Lower lobe of right lung (tissue), 2 donors: ENCODE data around the gene COQ7. TPM values are rescaled to one million over a fixed set of nuclear protein-coding genes. Genes with fewer than 3 reads are reported as not detected.

ENCODE experiments used
- ATAC-seq, 2 donors: fragments of 200-7000 bp; cut with Tn5 transposase; one replicate each; pipeline ENCODE4 v1.9.1; 2020 to 2022; ENCODE audit warnings: mild to moderate bottlenecking in 2 of 2, moderate library complexity in 2 of 2
- DNase-seq: peaks from one replicate; pipeline ENCODE4 v3.0.0-alpha.2; 2020
- H3K27ac ChIP-seq: fragments of 200-600 bp; one replicate; pipeline ENCODE4 v1.8.0; 2022
- H3K27me3 ChIP-seq: fragments of 200-600 bp; one replicate; pipeline ENCODE4 v1.8.0; 2022; ENCODE audit warnings: low read depth
- H3K36me3 ChIP-seq: fragments of 200-600 bp; one replicate; pipeline ENCODE4 v1.8.0; 2022; ENCODE audit warnings: mild to moderate bottlenecking
- H3K4me1 ChIP-seq: fragments of 200-600 bp; one replicate; pipeline ENCODE4 v1.8.0; 2022
- H3K4me3 ChIP-seq: fragments of 200-600 bp; one replicate; pipeline ENCODE4 v1.8.0; 2022; ENCODE audit warnings: mild to moderate bottlenecking
- H3K9me3 ChIP-seq: fragments of 200-600 bp; one replicate; pipeline ENCODE4 v1.8.0; 2022
- intact Hi-C: fragments of 100-400 bp; cut with DNase I; formaldehyde crosslinking; loops from one replicate; pipeline ENCODE4 v1.11.0; 2022
- total RNA-seq: library from RNA; stranded (reverse); fragmentation: NEBNext Ultra II Directional; extraction: Animal tissue kit (Norgen Biotek cat#: 25700); gene quantifications from one replicate; pipeline ENCODE4 v1.2.1, GENCODE V29; 2021
- TF ChIP-seq, protein P1 (sequence below): fragments of 200-600 bp; IDR thresholded peaks from one replicate; pipeline ENCODE4 v1.8.0; 2022; ENCODE audit warnings: antibody characterized with exemption, mild to moderate bottlenecking
- donor health status: DM: no; HTN: yes; CAD: no; lungs with severe emphysema.

COQ7 gene
- total RNA-seq, 1 donor from 2014 or later, result 17.3 TPM

DNA sequence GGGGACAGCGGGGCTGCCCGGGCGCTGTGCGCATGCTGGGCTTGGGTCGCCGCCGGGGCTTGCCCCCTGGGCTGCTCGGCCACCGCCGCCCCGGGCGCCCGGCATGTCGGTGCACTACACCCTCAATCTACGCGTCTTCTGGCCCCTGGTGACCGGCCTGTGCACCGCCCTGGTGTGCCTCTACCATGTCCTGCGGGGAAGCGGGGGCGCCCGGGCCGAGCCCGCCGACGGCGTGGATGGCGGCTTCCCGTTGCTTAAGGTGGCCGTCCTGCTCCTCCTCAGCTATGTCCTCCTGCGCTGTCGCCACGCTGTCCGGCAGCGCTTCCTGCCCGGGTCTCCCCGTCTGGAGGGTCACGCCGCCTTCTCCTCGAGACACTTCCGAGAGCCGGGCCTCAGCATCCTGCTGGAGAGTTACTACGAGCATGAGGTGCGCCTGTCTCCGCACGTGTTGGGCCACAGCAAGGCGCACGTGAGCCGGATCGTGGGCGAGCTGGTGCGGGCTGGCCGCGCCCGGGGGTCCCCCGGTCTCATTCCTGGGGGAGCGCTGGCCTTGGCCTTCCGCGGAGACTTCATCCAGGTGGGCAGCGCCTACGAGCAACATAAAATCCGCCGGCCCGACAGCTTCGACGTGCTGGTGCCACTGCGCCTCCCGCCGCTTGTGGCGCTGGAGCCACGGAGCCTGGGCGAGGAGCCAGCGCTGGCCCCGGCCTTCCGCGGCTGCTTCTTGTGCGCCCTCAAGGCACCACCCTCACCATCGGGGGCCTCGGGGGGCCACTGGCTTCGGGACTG is 47.1 kb downstream of the COQ7 start:
- Histone ChIP-seq H3K4me1 (peaks cover 63% of the 10 kb centered on the region), H3K27me3 (no peaks in the 10 kb centered on the region), H3K36me3 (peaks cover 36% of the 10 kb centered on the region), H3K9me3 (no peaks in the 10 kb centered on the region), H3K4me3 (peak overlapping the region; percentile 93), H3K27ac (peak overlapping the region; percentile 98)
- TF ChIP-seq, protein P1, sequence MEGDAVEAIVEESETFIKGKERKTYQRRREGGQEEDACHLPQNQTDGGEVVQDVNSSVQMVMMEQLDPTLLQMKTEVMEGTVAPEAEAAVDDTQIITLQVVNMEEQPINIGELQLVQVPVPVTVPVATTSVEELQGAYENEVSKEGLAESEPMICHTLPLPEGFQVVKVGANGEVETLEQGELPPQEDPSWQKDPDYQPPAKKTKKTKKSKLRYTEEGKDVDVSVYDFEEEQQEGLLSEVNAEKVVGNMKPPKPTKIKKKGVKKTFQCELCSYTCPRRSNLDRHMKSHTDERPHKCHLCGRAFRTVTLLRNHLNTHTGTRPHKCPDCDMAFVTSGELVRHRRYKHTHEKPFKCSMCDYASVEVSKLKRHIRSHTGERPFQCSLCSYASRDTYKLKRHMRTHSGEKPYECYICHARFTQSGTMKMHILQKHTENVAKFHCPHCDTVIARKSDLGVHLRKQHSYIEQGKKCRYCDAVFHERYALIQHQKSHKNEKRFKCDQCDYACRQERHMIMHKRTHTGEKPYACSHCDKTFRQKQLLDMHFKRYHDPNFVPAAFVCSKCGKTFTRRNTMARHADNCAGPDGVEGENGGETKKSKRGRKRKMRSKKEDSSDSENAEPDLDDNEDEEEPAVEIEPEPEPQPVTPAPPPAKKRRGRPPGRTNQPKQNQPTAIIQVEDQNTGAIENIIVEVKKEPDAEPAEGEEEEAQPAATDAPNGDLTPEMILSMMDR, result peak; percentile 51
- intact Hi-C loops, result no loop called here
- peak; percentile 32 to 42 for ATAC-seq
- DNase-seq, result peak; percentile 78

DNA sequence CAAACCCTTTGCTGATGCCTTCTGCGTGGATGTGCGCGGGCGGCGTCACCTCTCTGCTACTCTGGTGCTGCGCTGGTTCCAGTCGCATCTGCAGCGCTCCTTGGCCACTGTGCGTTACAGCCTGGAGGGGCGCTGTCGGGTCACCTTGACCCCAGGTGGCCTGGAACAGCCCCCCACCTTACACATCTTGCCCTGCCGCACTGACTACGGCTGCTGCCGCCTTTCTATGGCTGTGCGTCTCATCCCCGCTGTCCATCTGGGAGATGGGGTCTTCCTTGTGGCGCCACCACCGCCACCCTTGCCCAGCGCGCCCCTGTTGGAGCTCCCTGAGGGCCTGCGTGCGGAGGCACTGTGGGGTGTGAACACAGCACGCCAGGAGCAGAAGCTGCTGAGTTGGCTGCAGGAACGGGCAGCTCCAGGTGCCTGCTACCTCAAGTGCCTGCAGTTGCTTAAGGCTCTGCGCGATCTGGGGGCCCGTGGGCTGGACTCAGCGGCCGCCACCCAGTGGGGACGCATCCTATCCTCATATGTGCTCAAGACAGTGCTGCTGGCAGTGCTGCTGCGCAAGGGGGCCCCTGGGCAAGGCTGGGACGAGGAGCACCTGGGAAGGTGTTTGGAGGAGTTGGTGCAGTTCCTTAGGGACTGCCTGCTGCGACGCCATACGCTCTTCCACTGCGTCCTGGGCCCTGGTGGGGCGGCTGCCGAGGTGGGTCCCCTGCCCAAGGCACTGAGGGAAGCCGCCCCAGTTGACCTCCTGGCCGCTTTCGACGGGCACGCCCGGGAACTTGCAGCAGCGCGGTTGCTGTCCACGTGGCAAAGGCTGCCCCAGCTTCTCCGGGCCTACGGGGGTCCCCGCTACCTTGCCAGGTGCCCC is 48.0 kb downstream of the COQ7 start:
- intact Hi-C loops, result no loop called here
- H3K27ac ChIP-seq, result peak overlapping the region; percentile 98
- peaks cover 71% of the 10 kb centered on the region for H3K4me1 ChIP-seq
- peaks cover 40% of the 10 kb centered on the region for H3K36me3 ChIP-seq
- TF ChIP-seq, protein P1, result peak; percentile 26
- DNase-seq (no peak), ATAC-seq (no peak)
- H3K4me3 ChIP-seq, result peak overlapping the region; percentile 93
- H3K27me3 ChIP-seq, result no peaks in the 10 kb centered on the region
- H3K9me3 ChIP-seq, result no peaks in the 10 kb centered on the region

DNA sequence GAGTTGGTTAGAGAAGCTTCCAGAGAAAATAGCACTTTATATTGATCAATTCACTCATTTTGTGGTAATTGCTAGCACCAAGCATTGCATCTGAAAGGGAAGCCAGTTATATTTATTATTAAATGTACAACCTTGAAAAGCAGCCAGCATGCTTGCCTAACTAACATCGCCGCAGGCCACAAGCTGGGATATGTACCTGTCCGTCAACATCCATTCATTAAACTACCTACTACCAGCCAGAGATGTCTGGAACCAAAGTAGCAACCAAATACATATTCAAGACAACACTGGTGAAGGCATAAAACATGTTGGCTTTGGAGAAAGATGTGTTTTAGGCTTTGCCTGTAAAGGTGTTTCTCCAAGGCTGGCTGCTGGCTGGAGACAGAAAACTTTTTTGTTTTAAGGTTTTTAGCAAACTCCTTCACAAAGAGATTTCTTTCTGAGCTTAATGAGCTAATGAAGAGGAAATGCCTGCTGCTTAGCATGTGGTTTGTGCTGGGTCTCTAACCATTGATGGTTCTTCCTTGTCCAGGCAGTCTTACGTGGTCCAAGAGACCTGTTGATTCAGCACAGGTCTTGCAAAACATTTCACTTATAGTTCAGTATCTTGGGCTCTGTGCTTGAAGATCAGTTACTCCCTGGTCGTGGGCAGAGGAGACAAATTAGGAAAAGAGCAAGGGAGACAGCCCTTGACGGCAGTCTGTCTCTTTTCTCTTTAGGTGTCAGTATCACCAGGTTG is 49.5 kb downstream of the COQ7 start:
- H3K4me3 ChIP-seq, result peak overlapping the region; percentile 93
- no peak for DNase-seq
- no peaks in the 10 kb centered on the region for H3K27me3 ChIP-seq
- intact Hi-C loops, result no loop called here
- peaks cover 84% of the 10 kb centered on the region for H3K4me1 ChIP-seq
- H3K9me3 ChIP-seq, result no peaks in the 10 kb centered on the region
- peaks cover 52% of the 10 kb centered on the region for H3K36me3 ChIP-seq
- TF ChIP-seq, protein P1, result no peak
- no peak for ATAC-seq
- peak overlapping the region; percentile 98 for H3K27ac ChIP-seq

DNA sequence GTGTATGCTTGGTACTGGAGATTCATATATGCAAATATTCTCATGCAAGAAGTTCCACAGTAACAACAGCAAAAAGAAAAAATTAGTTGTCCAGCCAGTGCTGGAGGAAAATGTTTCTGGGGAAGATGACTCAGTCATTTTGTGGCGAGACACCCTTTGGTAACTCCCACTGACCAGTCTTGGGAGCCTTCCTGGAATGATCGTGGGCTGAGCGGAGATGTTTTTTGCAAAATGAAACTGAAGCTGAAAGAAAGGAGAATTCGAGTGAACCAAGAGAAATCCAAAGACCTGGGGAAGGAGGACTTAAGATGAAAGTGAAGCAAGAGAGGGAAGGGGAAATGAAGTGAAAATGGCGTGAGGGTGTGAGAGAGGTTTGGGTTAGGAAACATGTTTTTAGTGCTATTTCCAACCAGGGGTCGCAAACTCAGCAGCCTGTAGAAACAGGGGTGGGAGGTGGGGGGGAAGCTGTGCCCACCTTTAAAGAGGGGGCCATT is 51.6 kb downstream of the COQ7 start:
- H3K36me3 ChIP-seq, result peaks cover 52% of the 10 kb centered on the region
- no peak for DNase-seq

More for the DNA sequence above, 51.6 kb downstream of the COQ7 start:
- peak overlapping the region; percentile 98 for H3K27ac ChIP-seq
- TF ChIP-seq, protein P1, result no peak
- peak overlapping the region; percentile 93 for H3K4me3 ChIP-seq
- peak; percentile 44 to 55 for ATAC-seq
- no peaks in the 10 kb centered on the region for H3K27me3 ChIP-seq
- H3K4me1 ChIP-seq, result peaks cover 80% of the 10 kb centered on the region
- no peaks in the 10 kb centered on the region for H3K9me3 ChIP-seq
- intact Hi-C loops, result no loop called here
